Endothelial cell of umbilical vein (primary cell): ENCODE results near the gene FLNB. TPM values are rescaled to one million over a fixed set of nuclear protein-coding genes. Genes with fewer than 3 reads are reported as not detected.

Experiments used
- BruUV-seq: library from RNA; stranded (reverse); fragments of 400-500 nt; replicated peaks from 2 replicates; lab custom pipeline; 2021; lab: Mats Ljungman, UMichigan
- CTCF ChIA-PET: fragments of 300-600, 350-600 bp; sonication (Branson Sonifier 250); formaldehyde crosslinking; loops from one replicate; lab custom pipeline; 2021; ENCODE audit warnings: antibody characterized with exemption, inconsistent platforms; lab: Charles Lee
- POLR2A ChIA-PET: fragments of 300-600, 350-600 bp; sonication (Branson Sonifier 250); formaldehyde crosslinking; loops from one replicate; lab custom pipeline; 2021; ENCODE audit warnings: antibody characterized with exemption, inconsistent platforms; lab: Charles Lee
- DNase-seq: peaks from one replicate; pipeline ENCODE4 v3.0.0-alpha.2; 2011; ENCODE audit warnings: low read depth, low spot score
- FAIRE-seq: peaks from 2 replicates; lab custom pipeline; 2011; peaks lifted over from hg19 to GRCh38; lab: Jason Lieb, UNC
- H2AFZ ChIP-seq: 2 replicates; pipeline ENCODE4 v1.6.0; 2012; ENCODE audit warnings: low read depth, low read length, control low read depth, inconsistent platforms
- H3K27ac ChIP-seq: 2 replicates; pipeline ENCODE4 v1.5.1; 2011; ENCODE audit warnings: low read depth, mild to moderate bottlenecking, control low read depth, low read length, moderate library complexity; ENCODE audit not compliant: insufficient read depth
- H3K27me3 ChIP-seq, 2 experiments: 2 replicates each; pipeline versions ENCODE4 v1.6.0 to v1.6.1; 2011; ENCODE audit warnings: low read length in 2 of 2, mixed read lengths in 1 of 2; ENCODE audit not compliant: control insufficient read depth in 2 of 2, insufficient read depth in 2 of 2
- H3K36me3 ChIP-seq, 2 experiments: 2 replicates in 1 of 2; 3 replicates in 1 of 2; pipeline ENCODE4 v1.5.1; 2011; ENCODE audit warnings: low read length in 2 of 2, mild to moderate bottlenecking in 1 of 2, moderate library complexity in 1 of 2; ENCODE audit not compliant: control insufficient read depth in 2 of 2, insufficient read depth in 2 of 2; ENCODE audit errors: extremely low read depth in 1 of 2
- H3K4me1 ChIP-seq: 3 replicates; pipeline ENCODE4 v1.5.1; 2011; ENCODE audit warnings: mild to moderate bottlenecking, low read length; ENCODE audit not compliant: control insufficient read depth, insufficient read depth; ENCODE audit errors: extremely low read depth
- H3K4me2 ChIP-seq: 2 replicates; pipeline ENCODE4 v1.6.1; 2011; ENCODE audit warnings: low read length, control low read depth, mixed read lengths; ENCODE audit not compliant: insufficient read depth
- H3K4me3 ChIP-seq, 3 experiments: fragments of 200-600 bp in 1 of 3; sonication (generic), shearing (Covaris generic) in 1 of 3; replicated peaks in 1 of 3; 2 replicates each; pipeline ENCODE4 v1.5.1; 2011 to 2016; ENCODE audit warnings: control low read depth in 3 of 3, low read length in 3 of 3, mild to moderate bottlenecking in 2 of 3, inconsistent platforms in 1 of 3, low read depth in 1 of 3, moderate library complexity in 1 of 3; ENCODE audit not compliant: insufficient read depth in 1 of 3
- H3K79me2 ChIP-seq: 2 replicates; pipeline ENCODE4 v1.6.0; 2012; ENCODE audit warnings: low read length, inconsistent platforms; ENCODE audit not compliant: control insufficient read depth, insufficient read depth
- H3K9ac ChIP-seq: replicated peaks from 2 replicates; pipeline ENCODE3; 2011; ENCODE audit warnings: low read length, control low read depth; ENCODE audit not compliant: insufficient read depth; ENCODE audit errors: extremely low read depth
- H3K9me1 ChIP-seq: replicated peaks from 3 replicates; pipeline ENCODE4 v1.6.0; 2011; ENCODE audit warnings: mild to moderate bottlenecking, low read length; ENCODE audit not compliant: control insufficient read depth, insufficient read depth; ENCODE audit errors: extremely low read depth
- H3K9me3 ChIP-seq: replicated peaks from 2 replicates; pipeline ENCODE4 v1.5.1; 2012; ENCODE audit warnings: low read length, inconsistent platforms; ENCODE audit not compliant: control insufficient read depth, insufficient read depth
- H4K20me1 ChIP-seq: replicated peaks from 2 replicates; pipeline ENCODE3; 2011; ENCODE audit warnings: mild to moderate bottlenecking, low read length; ENCODE audit not compliant: control insufficient read depth, insufficient read depth; ENCODE audit errors: extremely low read depth
- GATA2 ChIP-seq: IDR thresholded peaks from 2 replicates; pipeline ENCODE4 v1.7.0; 2011; ENCODE audit warnings: low read depth, mild to moderate bottlenecking, moderate library complexity, mixed read lengths, low read length; ENCODE audit not compliant: insufficient read length, insufficient read depth
- JUN ChIP-seq: IDR thresholded peaks from 2 replicates; pipeline ENCODE4 v1.6.1; 2011; ENCODE audit warnings: borderline replicate concordance, low read depth; ENCODE audit not compliant: insufficient read length, insufficient read depth
- MYC ChIP-seq: IDR thresholded peaks from one replicate; pipeline ENCODE4 v1.6.1; 2011; ENCODE audit warnings: mild to moderate bottlenecking, low read depth, low read length
- POLR2A ChIP-seq: IDR thresholded peaks from 2 replicates; pipeline ENCODE4 v1.6.1; 2012; ENCODE audit warnings: low read depth, mild to moderate bottlenecking, control low read depth, low read length
- POLR2AphosphoS5 ChIP-seq: IDR thresholded peaks from 2 replicates; pipeline ENCODE4 v1.6.1; 2012; ENCODE audit warnings: low read depth, mild to moderate bottlenecking, control low read depth, low read length, moderate library complexity; ENCODE audit not compliant: insufficient read depth
- dilution Hi-C: fragments of 300-500 bp; cut with MboI; formaldehyde crosslinking; loops from one replicate; pipeline ENCODE4 v1.15.0; 2019; ENCODE audit warnings: low sequenced_read_pairs; ENCODE audit not compliant: extremely low pct_ligation_motif_present
- intact Hi-C: fragments of 100-400 bp; cut with micrococcal nuclease; formaldehyde crosslinking; loops from one replicate; pipeline ENCODE4 v1.10.0; 2022
- polyA plus RNA-seq, 4 experiments: library from polyadenylated mRNA; depleted of rRNA in 3 of 4; stranded (reverse) in 3 of 4; unstranded in 1 of 4; fragments of >200 nt; gene quantifications; 2 replicates each; pipeline versions ENCODE4 v1.2.1 to v1.2.3, GENCODE V29; 2011 to 2012; ENCODE audit warnings: missing spikeins in 1 of 4
- total RNA-seq: library from RNA; stranded (reverse); gene quantifications from 2 replicates; pipeline ENCODE4 v1.2.3, GENCODE V29; 2021
- TF ChIP-seq, protein P1 (sequence below), 2 donors: IDR thresholded peaks; 1 replicate in 1 of 2; 2 replicates in 1 of 2; pipeline ENCODE4 v1.5.1; 2011; ENCODE audit warnings: low read length in 2 of 2, mild to moderate bottlenecking in 2 of 2, moderate library complexity in 2 of 2, control low read depth in 1 of 2, inconsistent platforms in 1 of 2, low read depth in 1 of 2; ENCODE audit not compliant: insufficient read depth in 1 of 2; ENCODE audit errors: extremely low read depth in 1 of 2
- TF ChIP-seq, protein P2 (sequence below): IDR thresholded peaks from 2 replicates; pipeline ENCODE4 v1.6.1; 2011; ENCODE audit not compliant: insufficient read depth, insufficient read length

The FLNB gene
- total and polyA plus RNA-seq, 2 donors (not counting 3 experiments of a cell fraction or from before 2014, with no cell fraction given), result 479 to 670 TPM

DNA sequence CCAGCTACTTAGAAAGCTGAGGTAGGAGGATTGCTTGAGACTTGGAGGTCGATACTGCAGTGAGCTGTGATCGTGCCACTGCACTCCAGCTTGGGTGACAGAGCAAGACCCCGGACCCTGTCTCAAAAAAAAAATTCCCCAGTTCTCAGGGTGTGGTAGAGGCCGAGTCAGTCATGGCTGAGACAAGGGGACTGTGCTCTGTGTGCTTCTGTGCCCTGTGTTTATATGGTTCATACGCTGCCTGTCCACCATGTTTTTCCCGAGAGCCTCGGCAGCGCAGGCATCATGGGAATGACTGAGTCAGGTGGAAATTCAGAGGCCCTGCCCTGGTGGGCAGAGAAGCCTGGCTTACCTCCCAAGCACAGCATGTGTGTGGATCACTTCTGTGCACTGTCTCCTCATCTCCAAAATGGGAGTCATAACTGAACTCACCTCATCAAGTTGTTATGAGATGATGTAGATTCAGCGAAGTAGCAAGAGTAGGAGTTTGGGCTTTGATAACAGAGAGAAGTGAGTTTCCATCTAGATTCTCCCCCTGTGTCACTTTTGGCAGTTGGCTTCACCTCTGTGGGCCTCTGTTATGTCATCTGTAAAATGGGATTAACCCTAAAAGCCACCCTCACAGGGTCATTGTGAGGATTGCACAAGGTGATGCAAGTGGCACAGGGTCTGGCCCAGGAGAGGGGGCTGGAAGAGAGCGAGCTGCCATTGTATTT, 56.9 kb downstream of the FLNB start:
- intact Hi-C loops, result no loop called here
- Histone ChIP-seq H3K27ac (no peak overlapping the region), H3K4me3 (no peak overlapping the region), H3K9me1 (no peaks in the 10 kb centered on the region), H3K9ac (no peak overlapping the region), H3K4me1 (peaks cover 45% of the 10 kb centered on the region), H3K79me2 (peaks cover 98% of the 10 kb centered on the region), H2AFZ (no peak overlapping the region), H4K20me1 (peaks cover 2% of the 10 kb centered on the region), H3K36me3 (peaks cover 2 to 4% of the 10 kb centered on the region in 2 experiments), H3K9me3 (no peaks in the 10 kb centered on the region), H3K27me3 (no peaks in the 10 kb centered on the region), H3K4me2 (no peak overlapping the region)
- BruUV-seq, result no TSS peak
- ChIA-PET POLR2A (no interaction called here), CTCF (interaction anchor here (0.9 to 1.2 kb wide), 2 partner anchors 16 to 103 kb away, joined by 3 read pairs; no protein-coding TSS in a partner anchor)
- dilution Hi-C loops, result no loop called here
- no peak for DNase-seq
- peak; percentile 18 for FAIRE-seq
- TF ChIP-seq, protein P1, sequence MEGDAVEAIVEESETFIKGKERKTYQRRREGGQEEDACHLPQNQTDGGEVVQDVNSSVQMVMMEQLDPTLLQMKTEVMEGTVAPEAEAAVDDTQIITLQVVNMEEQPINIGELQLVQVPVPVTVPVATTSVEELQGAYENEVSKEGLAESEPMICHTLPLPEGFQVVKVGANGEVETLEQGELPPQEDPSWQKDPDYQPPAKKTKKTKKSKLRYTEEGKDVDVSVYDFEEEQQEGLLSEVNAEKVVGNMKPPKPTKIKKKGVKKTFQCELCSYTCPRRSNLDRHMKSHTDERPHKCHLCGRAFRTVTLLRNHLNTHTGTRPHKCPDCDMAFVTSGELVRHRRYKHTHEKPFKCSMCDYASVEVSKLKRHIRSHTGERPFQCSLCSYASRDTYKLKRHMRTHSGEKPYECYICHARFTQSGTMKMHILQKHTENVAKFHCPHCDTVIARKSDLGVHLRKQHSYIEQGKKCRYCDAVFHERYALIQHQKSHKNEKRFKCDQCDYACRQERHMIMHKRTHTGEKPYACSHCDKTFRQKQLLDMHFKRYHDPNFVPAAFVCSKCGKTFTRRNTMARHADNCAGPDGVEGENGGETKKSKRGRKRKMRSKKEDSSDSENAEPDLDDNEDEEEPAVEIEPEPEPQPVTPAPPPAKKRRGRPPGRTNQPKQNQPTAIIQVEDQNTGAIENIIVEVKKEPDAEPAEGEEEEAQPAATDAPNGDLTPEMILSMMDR (IDR thresholded peaks at IDR 0.05; ENCODE audit: extremely low read depth in 1 of 2, insufficient read depth in 1 of 2, low read depth in 1 of 2, low read length in 2 of 2), result no peak
- TF ChIP-seq, protein P2, sequence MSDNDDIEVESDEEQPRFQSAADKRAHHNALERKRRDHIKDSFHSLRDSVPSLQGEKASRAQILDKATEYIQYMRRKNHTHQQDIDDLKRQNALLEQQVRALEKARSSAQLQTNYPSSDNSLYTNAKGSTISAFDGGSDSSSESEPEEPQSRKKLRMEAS, result no peak
- no peak for TF ChIP-seq GATA2
- no peak for TF ChIP-seq MYC
- no peak for TF ChIP-seq POLR2A
- TF ChIP-seq POLR2AphosphoS5, result peak; percentile 9
- TF ChIP-seq JUN, result no peak
